ENCODE measurements around the gene STARD5. TPM values are rescaled to one million over a fixed set of nuclear protein-coding genes. Genes with fewer than 3 reads are reported as not detected.

Gene STARD5
- total RNA-seq, 2 experiments from 2014 or later = 4.8 to 5.2 TPM

DNA sequence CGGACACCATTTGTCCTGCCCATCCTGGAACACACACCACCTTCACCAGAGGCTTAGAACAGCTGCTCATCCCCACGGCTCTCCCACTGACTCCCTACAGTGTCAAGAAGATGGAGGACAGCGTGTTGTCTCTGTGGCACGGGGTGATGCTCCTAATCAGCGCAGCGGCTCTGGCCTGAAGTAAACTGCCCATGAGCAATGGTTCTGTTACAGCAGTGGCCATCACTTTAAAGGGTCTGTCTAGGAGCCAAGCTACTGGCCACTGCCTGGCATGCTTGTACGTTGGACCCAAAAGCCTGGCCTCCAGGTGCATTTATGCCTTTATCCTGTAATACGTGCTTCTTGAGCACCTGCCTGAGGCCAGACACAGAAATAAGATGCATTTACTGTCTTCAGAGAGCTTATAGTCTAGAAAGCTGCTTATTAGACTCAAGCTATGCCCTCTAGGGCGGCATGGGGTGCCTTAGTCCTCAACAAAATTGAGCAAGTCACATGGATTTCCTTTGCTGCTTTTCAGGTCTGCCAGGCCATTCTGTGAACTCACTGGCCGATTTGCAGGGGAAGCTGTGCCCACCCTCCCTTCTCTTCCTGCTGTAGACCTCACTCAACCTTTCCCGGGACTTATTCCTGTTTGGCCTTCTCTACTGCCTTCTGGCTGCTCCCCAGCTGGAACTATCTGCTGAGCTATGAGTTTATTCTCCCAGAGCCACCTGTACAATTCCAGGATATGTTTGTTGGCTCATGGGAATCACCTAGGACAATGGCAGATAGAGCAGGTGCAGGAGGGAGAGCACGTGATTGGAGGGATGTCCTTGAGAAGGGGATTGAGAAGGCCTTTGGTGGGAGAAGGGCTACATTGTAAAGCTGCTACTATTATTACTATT lies 51.9 kb downstream of the STARD5 start:
- H3K4me1 Mint-ChIP-seq = peaks cover 32% of the 10 kb centered on the region
- H3K27me3 Mint-ChIP-seq = no peaks in the 10 kb centered on the region
- no peak overlapping the region for H3K27ac Mint-ChIP-seq
- peaks cover 6% of the 10 kb centered on the region for H3K36me3 Mint-ChIP-seq
- no peak for DNase-seq
- CTCF ChIA-PET = interaction anchor here (0.7 to 5.2 kb wide), 5 partner anchors 20 to 128 kb away, joined by 3 to 42 read pairs (median 4); no protein-coding TSS in a partner anchor
- peaks cover 3% of the 10 kb centered on the region for H3K9me3 Mint-ChIP-seq (ENCODE audit: low read depth)
- no peak overlapping the region for H3K4me3 Mint-ChIP-seq
- no peak for ATAC-seq

DNA sequence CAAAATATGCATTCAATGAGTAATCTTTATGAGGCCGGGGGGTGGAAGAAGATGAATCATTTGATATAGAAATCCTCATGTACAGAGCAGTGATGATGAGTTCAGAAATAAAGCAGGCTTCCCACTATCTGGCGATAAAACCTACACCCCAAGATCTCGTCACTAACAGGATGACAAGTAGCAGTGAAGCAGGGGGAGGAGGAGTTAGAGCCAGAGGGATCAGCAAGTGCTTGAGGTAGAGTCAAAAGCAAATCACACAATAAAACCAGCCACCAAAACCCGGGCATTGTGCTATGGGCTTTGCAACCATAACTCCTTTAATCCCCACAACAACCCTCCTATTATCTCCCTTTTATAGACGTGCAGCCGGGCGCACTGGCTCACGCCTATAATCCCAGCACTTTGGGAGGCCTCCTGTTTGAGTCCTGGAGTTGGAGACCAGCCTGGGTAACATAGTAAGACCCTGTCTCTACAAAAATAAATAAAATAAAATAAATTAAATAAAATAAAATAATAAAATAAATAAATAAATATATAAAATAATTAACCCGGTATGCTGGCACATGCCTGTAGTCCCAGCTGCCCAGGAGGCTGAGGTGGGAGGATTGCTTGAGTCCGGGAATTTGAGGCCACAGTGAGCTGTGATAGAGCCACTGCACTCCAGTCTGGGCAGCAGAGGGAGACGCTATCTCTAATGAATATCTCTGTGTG lies 53.0 kb downstream of the STARD5 start:
- Mint-ChIP-seq H3K4me1 (peaks cover 40% of the 10 kb centered on the region), H3K27ac (no peak overlapping the region), H3K9me3 (ENCODE audit: low read depth) (no peaks in the 10 kb centered on the region), H3K36me3 (no peaks in the 10 kb centered on the region), H3K4me3 (no peak overlapping the region), H3K27me3 (no peaks in the 10 kb centered on the region)
- CTCF ChIA-PET = interaction anchor here (1.3 to 8.8 kb wide), 5 partner anchors 16 to 167 kb away, joined by 3 to 276 read pairs (median 42); no protein-coding TSS in a partner anchor
- no peak for DNase-seq
- no peak for ATAC-seq

DNA sequence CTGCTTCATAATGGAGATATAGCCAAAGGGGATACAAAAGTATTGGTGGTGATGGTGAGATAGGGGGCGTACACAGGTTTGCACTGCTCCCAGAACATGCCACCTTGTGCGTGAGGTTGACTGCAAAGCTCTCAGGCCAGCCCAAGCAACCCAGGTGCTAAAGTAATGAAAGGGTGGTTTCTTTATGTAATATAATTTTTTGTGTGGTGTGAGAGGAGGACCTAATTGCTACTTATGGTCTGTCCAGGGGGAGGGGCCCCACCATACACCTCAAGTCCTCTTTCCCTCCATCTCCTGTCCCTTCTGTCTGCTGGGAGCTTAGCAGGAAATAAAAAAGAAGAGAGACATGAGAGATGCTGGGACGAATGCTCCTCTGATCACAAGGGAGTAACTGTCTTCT lies 53.8 kb downstream of the STARD5 start:
- Mint-ChIP-seq H3K9me3 (ENCODE audit: low read depth) (no peaks in the 10 kb centered on the region), H3K27me3 (no peaks in the 10 kb centered on the region), H3K27ac (no peak overlapping the region), H3K4me1 (peaks cover 40% of the 10 kb centered on the region), H3K36me3 (no peaks in the 10 kb centered on the region), H3K4me3 (no peak overlapping the region)
- DNase-seq (no peak), ATAC-seq (no peak)
- CTCF ChIA-PET = interaction anchor here (0.8 to 8.8 kb wide), 7 partner anchors 17 to 166 kb away, joined by 3 to 276 read pairs (median 3); no protein-coding TSS in a partner anchor

DNA sequence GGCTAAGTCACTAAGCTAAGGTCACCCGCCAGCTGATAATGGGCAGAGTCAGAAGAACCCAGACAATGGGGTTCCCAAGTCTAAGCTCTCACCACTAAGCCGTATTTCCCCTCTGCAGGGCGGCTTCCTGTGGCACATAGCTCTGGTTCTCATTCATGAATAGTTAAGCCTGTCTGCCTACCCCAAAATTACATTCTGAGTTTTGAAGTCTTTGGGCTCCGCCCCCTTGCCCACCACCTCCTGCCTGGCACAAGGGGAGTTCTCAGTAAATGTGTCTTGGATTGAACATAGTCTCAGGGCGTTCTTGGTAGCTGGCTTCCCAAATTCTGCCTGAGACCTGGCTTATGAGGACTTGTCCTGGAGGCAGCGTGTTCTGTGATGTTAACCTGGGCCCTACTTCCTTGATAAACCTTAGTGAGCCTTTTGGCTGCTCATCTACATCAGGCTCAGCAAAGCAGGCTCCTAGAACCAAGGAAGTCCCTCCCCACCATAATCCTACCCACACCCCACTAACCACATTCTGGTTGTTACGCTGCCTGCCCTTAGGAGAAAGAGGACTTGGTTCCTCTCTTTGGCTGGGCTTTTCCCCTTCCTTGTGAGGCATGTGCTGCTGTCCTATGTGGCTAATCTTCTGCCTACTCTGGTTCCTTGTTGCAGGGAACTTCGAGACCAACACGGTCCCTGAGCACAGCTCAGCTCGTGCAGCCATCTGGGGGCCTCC lies 54.9 kb downstream of the STARD5 start:
- peaks cover 5% of the 10 kb centered on the region for H3K27me3 Mint-ChIP-seq
- peaks cover 34% of the 10 kb centered on the region for H3K4me1 Mint-ChIP-seq
- H3K27ac Mint-ChIP-seq = peak overlapping the region; percentile 52
- H3K4me3 Mint-ChIP-seq = no peak overlapping the region
- no peak for DNase-seq
- no peaks in the 10 kb centered on the region for H3K9me3 Mint-ChIP-seq (ENCODE audit: low read depth)
- H3K36me3 Mint-ChIP-seq = no peaks in the 10 kb centered on the region
- no peak for ATAC-seq
- CTCF ChIA-PET = interaction anchor here (0.8 to 8.8 kb wide), 17 partner anchors 8 to 493 kb away, joined by 3 to 276 read pairs (median 3); no protein-coding TSS in a partner anchor

DNA sequence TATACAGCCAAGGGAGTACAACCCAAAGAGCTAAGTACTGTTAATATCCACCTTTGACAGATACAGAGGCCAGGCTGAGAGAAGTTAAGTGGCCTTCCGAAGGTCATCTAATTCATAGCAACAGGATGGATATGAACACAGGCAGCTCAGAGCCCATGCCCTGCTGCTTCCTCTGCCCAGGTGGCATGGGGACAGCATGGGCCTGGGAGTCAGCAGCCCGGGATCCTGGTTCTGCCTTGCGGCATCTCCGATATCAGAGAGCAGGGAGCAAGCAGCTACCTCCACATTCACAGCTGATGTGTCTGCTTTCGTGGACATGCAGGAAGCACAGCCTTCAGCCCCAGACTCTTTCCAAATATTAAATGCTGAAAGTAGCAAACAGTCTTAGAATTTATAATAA lies 55.6 kb downstream of the STARD5 start:
- no peak overlapping the region for H3K4me3 Mint-ChIP-seq
- DNase-seq = no peak

DNA sequence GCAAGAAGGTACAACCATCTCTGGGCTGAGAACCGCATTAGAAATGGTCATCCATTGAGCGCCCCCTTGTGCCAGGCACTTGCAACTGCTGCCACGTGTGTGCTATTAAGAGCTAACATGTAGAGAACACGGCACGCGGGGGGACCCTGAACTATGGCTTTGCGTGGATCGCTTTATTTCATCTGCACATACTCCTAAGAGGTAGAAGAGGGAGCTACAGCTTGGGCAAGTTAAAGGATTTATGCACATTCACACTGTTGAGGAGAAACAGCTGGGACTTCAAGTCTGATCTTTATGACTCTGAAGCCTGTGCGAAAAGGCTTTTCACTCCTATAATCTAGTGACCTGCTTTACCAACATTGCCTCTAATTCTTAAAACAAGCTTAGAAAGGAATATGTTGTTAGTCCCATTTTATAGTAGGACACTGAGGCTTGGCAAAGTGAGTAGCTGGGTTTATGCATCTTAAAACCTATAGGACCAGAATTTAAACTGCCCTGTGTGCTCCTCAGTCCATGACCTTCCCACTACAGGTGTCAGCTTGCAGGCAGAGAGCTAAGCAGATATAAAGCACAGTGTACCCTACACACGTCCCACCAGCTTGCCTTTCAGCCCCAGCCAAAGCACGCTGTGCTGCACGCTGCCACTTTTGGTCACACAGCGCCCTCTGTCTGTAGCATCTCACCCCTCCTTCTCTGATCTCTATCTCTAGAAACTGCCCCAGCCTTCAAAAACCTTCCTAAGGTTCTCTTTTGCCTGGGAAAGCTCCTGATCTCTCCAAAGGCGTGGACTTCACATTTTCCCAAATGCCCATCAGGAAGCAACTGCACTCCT lies 57.8 kb downstream of the STARD5 start:
- ATAC-seq (peak; percentile 96), DNase-seq (peak; percentile 90)
- no peaks in the 10 kb centered on the region for H3K9me3 Mint-ChIP-seq (ENCODE audit: low read depth)
- H3K4me1 Mint-ChIP-seq = peaks cover 34% of the 10 kb centered on the region
- peaks cover 11% of the 10 kb centered on the region for H3K27me3 Mint-ChIP-seq
- H3K36me3 Mint-ChIP-seq = no peaks in the 10 kb centered on the region
- peak overlapping the region; percentile 67 for H3K27ac Mint-ChIP-seq
- peak overlapping the region; percentile 33 for H3K4me3 Mint-ChIP-seq
- CTCF ChIA-PET = interaction anchor here (0.5 to 8.8 kb wide), 116 partner anchors 9 to 810 kb away, joined by 3 to 276 read pairs (median 5); partner anchors contain the start of genes CEMIP, STARD5, TLNRD1 and TMC3

More for the DNA sequence above, 55.6 kb downstream of the STARD5 start:
- H3K27ac Mint-ChIP-seq = no peak overlapping the region
- no peaks in the 10 kb centered on the region for H3K9me3 Mint-ChIP-seq (ENCODE audit: low read depth)
- CTCF ChIA-PET = interaction anchor here (0.8 to 8.8 kb wide), 15 partner anchors 9 to 492 kb away, joined by 3 to 276 read pairs (median 25); no protein-coding TSS in a partner anchor
- no peaks in the 10 kb centered on the region for H3K36me3 Mint-ChIP-seq
- no peak for ATAC-seq
- H3K27me3 Mint-ChIP-seq = peaks cover 7% of the 10 kb centered on the region
- peaks cover 34% of the 10 kb centered on the region for H3K4me1 Mint-ChIP-seq

DNA sequence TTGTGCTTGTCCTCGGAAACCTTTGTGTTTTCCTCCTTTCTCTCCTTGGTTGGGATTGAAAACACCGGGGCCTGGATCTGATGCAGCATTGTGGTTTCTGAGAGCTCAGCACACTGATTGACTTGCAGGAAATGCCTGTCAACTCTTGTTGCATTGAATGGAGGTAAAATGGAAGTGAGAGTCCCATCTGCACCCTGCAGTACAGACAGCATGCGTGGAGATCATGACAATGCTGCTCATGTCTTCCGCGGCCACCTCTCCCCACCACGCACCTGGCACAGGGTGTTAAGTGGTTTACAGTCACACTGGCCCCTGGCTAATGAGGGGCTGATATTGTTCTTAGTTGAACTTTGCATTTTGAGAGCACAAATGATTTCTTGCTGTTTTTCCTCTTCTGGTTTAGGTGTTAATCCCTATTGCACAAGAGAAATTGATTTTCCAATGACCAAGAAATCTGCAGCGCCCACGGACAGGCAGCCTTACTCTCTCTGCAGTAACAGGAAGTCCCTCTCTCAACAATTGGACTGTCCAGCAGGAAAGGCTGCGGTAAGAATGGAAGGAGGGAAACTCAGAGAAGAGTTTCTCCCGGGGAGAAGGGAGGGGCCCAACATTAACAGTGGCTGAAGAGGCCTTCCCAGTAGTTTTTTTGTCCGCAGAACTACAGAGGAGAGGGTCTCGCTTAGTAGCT lies 58.5 kb downstream of the STARD5 start:
- CTCF ChIA-PET = interaction anchor here (0.7 to 8.8 kb wide), 100 partner anchors 8 to 809 kb away, joined by 3 to 276 read pairs (median 6); partner anchors contain the start of genes CEMIP, STARD5, TLNRD1 and TMC3
- peak overlapping the region; percentile 33 for H3K4me3 Mint-ChIP-seq
- ATAC-seq (no peak), DNase-seq (no peak)
- H3K4me1 Mint-ChIP-seq = peaks cover 34% of the 10 kb centered on the region
- H3K36me3 Mint-ChIP-seq = no peaks in the 10 kb centered on the region
- H3K27ac Mint-ChIP-seq = no peak overlapping the region
- H3K9me3 Mint-ChIP-seq (ENCODE audit: low read depth) = no peaks in the 10 kb centered on the region
- peaks cover 11% of the 10 kb centered on the region for H3K27me3 Mint-ChIP-seq

DNA sequence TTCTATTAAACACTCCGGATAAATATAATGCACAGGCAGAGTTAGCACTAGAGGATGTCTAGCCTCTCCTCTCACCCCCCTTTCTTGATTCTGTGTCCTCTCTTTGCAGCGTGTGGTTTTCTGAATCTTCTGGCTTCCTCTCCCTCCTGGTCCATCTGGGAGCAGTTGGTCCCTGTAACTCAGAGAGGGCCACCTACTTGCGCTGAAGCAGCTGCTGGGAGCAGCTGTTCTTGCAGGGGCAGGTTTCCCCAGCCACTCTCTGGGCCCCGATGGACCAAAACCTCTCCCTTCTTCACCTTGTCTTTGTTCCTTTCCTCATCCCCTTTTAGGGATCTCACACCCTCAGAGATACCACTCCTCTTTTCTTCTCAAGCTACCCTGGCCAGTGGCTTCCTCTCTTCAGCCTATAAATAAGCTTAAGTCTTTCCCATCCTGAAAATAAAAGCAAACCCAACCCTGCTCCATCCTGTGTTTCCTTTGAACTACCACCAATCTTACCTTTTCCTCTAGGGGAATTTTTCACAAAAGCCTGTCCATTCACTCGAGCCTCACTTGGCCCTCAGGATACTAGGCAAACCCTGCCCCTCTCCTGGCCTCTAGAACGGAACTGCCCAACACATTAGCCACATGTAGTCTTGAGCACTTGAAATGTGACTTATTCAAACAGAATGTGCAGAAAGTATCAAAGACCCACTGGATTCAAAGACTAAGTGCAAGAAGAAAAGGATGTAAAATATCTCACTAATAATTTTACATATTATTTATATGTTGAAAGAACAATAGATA lies 59.7 kb downstream of the STARD5 start:
- DNase-seq = no peak
- Mint-ChIP-seq H3K27ac (no peak overlapping the region), H3K36me3 (no peaks in the 10 kb centered on the region), H3K9me3 (ENCODE audit: low read depth) (no peaks in the 10 kb centered on the region), H3K4me1 (peaks cover 30% of the 10 kb centered on the region), H3K4me3 (no peak overlapping the region), H3K27me3 (peaks cover 14% of the 10 kb centered on the region)
- CTCF ChIA-PET = interaction anchor here (1.0 to 8.8 kb wide), 7 partner anchors 13 to 271 kb away, joined by 3 to 276 read pairs (median 52); no protein-coding TSS in a partner anchor
- no peak for ATAC-seq

DNA sequence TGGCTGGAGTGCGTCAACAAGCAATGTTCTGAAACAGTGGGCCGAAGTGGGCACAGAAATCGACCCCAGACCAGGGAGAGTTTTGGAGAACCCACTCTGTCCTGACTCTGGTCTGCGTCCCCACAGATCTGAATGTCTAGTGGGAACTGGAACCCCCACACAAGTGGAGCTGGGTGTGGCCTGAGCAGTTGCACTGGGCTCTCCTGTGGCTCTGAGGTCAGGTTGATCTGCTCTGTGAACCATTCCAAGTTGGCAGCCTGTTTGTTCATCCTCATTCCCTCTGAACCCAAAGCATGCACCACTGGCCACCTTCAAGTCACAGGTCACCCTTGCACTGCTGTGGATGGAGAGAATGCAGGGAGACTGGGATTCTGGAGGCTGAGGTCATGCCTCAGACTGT lies 60.5 kb downstream of the STARD5 start:
- H3K4me3 Mint-ChIP-seq = no peak overlapping the region
- DNase-seq = no peak

DNA sequence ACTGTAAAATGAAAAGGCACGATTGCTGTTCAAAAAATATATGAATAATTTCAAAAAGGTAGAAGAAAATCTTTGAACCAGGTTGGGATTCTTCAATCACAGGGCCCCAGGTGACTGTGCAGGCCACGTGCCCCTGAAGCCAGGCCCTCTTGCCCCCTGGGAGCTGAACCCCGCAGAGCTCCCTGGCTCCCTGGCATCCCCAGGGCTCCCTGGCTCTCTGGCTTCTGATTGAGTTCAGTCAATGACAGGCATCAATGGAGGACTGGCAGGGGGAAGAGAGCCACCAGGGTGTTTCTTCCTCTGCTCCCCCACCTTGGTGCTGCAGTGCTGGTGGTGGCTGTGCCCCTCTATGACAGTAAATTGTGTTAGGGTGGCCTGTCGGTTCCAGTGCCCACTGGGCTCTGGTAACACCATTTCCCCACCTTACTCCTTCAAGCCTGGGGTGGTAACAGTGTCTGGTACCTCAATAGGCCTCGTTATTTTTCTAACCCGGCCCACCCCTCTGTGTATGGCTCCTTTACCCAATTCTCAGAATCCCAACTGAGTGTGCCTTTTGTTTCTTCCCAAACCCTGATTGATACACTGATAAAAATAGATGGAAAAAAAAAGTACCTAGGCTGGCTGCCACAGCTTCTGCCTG lies 62.6 kb downstream of the STARD5 start:
- peaks cover 28% of the 10 kb centered on the region for H3K27me3 Mint-ChIP-seq
- H3K4me3 Mint-ChIP-seq = no peak overlapping the region
- ATAC-seq (no peak), DNase-seq (no peak)
- CTCF ChIA-PET = interaction anchor here (1.0 to 2.0 kb wide), 4 partner anchors 93 to 266 kb away, joined by 3 to 8 read pairs (median 4); no protein-coding TSS in a partner anchor
- no peaks in the 10 kb centered on the region for H3K36me3 Mint-ChIP-seq
- no peaks in the 10 kb centered on the region for H3K9me3 Mint-ChIP-seq (ENCODE audit: low read depth)
- no peak overlapping the region for H3K27ac Mint-ChIP-seq
- H3K4me1 Mint-ChIP-seq = peaks cover 12% of the 10 kb centered on the region

More for the DNA sequence above, 60.5 kb downstream of the STARD5 start:
- Mint-ChIP-seq H3K9me3 (ENCODE audit: low read depth) (no peaks in the 10 kb centered on the region), H3K36me3 (no peaks in the 10 kb centered on the region), H3K4me1 (peaks cover 23% of the 10 kb centered on the region), H3K27me3 (peaks cover 16% of the 10 kb centered on the region), H3K27ac (no peak overlapping the region)
- CTCF ChIA-PET = interaction anchor here (1.1 to 8.8 kb wide), 6 partner anchors 31 to 275 kb away, joined by 3 to 276 read pairs (median 28); no protein-coding TSS in a partner anchor
- no peak for ATAC-seq
